HepG2 (cell line): ENCODE results near the gene PRIMPOL.
A peak's percentile ranks its signal among the peaks of the same experiment; 100 is the strongest.

Experiments
- CTCF ChIP-seq: sonication (generic); formaldehyde crosslinking; IDR thresholded peaks from 2 replicates; pipeline ENCODE4 v1.5.0; 2020; ENCODE audit warnings: mild to moderate bottlenecking, missing genetic modification reagents, moderate library complexity
- JUN ChIP-seq: sonication (generic); formaldehyde crosslinking; IDR thresholded peaks from 2 replicates; pipeline ENCODE4 v1.4.0; 2020; ENCODE audit warnings: mild to moderate bottlenecking, missing genetic modification reagents
- KDM1A ChIP-seq: IDR thresholded peaks from 2 replicates; pipeline ENCODE4 v1.6.1; 2016; ENCODE audit warnings: missing compliant biosample characterization
- MAFK ChIP-seq, 2 experiments: IDR thresholded peaks in 1 of 2; conservative IDR thresholded peaks in 1 of 2; 2 replicates each; pipeline ENCODE4 v1.6.1; 2011; ENCODE audit warnings: improper control_type of control experiment in 2 of 2, low read length in 2 of 2
- NR3C1 ChIP-seq: sonication (generic); formaldehyde crosslinking; IDR thresholded peaks from 2 replicates; pipeline ENCODE4 v1.4.0; 2020; ENCODE audit warnings: missing genetic modification reagents
- PBX3 ChIP-seq: sonication (generic); formaldehyde crosslinking; IDR thresholded peaks from 2 replicates; pipeline ENCODE4 v1.8.1; 2023; ENCODE audit warnings: missing genetic modification reagents, inconsistent platforms, borderline replicate concordance
- POLR2A ChIP-seq, 2 experiments: IDR thresholded peaks; 2 replicates each; pipeline ENCODE4 v1.6.1; 2011; ENCODE audit warnings: low read depth in 2 of 2, low read length in 2 of 2, mild to moderate bottlenecking in 1 of 2, moderate library complexity in 1 of 2; ENCODE audit not compliant: insufficient read depth in 1 of 2
- SOX13 ChIP-seq, 3 experiments: fragments of 450-650 bp in 1 of 3; sonication (generic) in 1 of 3; formaldehyde crosslinking in 1 of 3; IDR thresholded peaks in 2 of 3; conservative IDR thresholded peaks in 1 of 3; 2 replicates each; pipeline versions ENCODE4 v1.5.0 to v1.6.1; 2016 to 2020; ENCODE audit warnings: antibody characterized with exemption in 1 of 3, mild to moderate bottlenecking in 1 of 3, missing compliant biosample characterization in 1 of 3, missing genetic modification reagents in 1 of 3, moderate library complexity in 1 of 3
- ZNF784 ChIP-seq: sonication (generic); formaldehyde crosslinking; IDR thresholded peaks from 2 replicates; pipeline ENCODE4 v1.5.1; 2020; ENCODE audit warnings: missing genetic modification reagents, mild to moderate bottlenecking, borderline replicate concordance
- TF ChIP-seq, protein P1 (sequence below): sonication (generic); formaldehyde crosslinking; conservative IDR thresholded peaks from 2 replicates; pipeline ENCODE4 v1.5.0; 2020; ENCODE audit warnings: missing genetic modification reagents
- TF ChIP-seq, protein P2 (sequence below): sonication (generic); formaldehyde crosslinking; IDR thresholded peaks from 2 replicates; pipeline ENCODE4 v1.4.0; 2020; ENCODE audit warnings: mild to moderate bottlenecking, missing genetic modification reagents
- TF ChIP-seq, protein P3 (sequence below): sonication (generic); formaldehyde crosslinking; IDR thresholded peaks from 2 replicates; pipeline ENCODE4 v1.5.0; 2020; ENCODE audit warnings: mild to moderate bottlenecking, low read depth, missing genetic modification reagents, borderline replicate concordance

GRCh38 chr4:184620212-184620867 is 29.2 kb upstream of the PRIMPOL start:
- TF ChIP-seq SOX13 (IDR thresholded peaks at IDR 0.05) (no peak), SOX13 (CRISPR knock-in tag; conservative IDR thresholded peaks at IDR 0.05 in 1 of 2, IDR thresholded peaks at IDR 0.05 in 1 of 2) (no peak), POLR2A (IDR thresholded peaks at IDR 0.05; ENCODE audit: insufficient read depth in 1 of 2, low read depth in 2 of 2, low read length in 2 of 2) (peak in 1 of 2 experiments; percentile 49; a peak in 1 of 4 replicates), MAFK (conservative IDR thresholded peaks at IDR 0.05 in 1 of 2, IDR thresholded peaks at IDR 0.05 in 1 of 2; ENCODE audit: low read length in 2 of 2) (no peak), CTCF (CRISPR knock-in tag) (no peak), KDM1A (CRISPR knock-in tag) (no peak), JUN (CRISPR knock-in tag) (no peak), PBX3 (CRISPR knock-in tag) (no peak), ZNF784 (CRISPR knock-in tag) (no peak), NR3C1 (CRISPR knock-in tag) (no peak)
- TF ChIP-seq, protein P1, sequence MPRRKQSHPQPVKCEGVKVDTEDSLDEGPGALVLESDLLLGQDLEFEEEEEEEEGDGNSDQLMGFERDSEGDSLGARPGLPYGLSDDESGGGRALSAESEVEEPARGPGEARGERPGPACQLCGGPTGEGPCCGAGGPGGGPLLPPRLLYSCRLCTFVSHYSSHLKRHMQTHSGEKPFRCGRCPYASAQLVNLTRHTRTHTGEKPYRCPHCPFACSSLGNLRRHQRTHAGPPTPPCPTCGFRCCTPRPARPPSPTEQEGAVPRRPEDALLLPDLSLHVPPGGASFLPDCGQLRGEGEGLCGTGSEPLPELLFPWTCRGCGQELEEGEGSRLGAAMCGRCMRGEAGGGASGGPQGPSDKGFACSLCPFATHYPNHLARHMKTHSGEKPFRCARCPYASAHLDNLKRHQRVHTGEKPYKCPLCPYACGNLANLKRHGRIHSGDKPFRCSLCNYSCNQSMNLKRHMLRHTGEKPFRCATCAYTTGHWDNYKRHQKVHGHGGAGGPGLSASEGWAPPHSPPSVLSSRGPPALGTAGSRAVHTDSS (CRISPR knock-in tag) = no peak
- TF ChIP-seq, protein P2, sequence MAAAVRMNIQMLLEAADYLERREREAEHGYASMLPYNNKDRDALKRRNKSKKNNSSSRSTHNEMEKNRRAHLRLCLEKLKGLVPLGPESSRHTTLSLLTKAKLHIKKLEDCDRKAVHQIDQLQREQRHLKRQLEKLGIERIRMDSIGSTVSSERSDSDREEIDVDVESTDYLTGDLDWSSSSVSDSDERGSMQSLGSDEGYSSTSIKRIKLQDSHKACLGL = no peak
- TF ChIP-seq, protein P3, sequence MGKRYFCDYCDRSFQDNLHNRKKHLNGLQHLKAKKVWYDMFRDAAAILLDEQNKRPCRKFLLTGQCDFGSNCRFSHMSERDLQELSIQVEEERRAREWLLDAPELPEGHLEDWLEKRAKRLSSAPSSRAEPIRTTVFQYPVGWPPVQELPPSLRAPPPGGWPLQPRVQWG = no peak
